H54 (cell line): Measurements from ENCODE around the gene ITPKB.
"Not testable (repeated sequence)": the region's sequence is repeated elsewhere in the genome, so short reads cannot be mapped to it uniquely, and the experiment has no call there.

Experiments used
- DNase-seq: peaks from one replicate; pipeline ENCODE4 v3.0.0; 2011; ENCODE audit warnings: low spot score, mixed read lengths; ENCODE audit not compliant: insufficient read length
- FAIRE-seq: peaks from 3 replicates; lab custom pipeline; 2011; peaks lifted over from hg19 to GRCh38; lab: Jason Lieb, UNC
- POLR2A ChIP-seq: IDR thresholded peaks from 2 replicates; pipeline ENCODE4 v1.6.1; 2011; ENCODE audit warnings: low read depth, mild to moderate bottlenecking, low read length

ITPKB gene

DNA sequence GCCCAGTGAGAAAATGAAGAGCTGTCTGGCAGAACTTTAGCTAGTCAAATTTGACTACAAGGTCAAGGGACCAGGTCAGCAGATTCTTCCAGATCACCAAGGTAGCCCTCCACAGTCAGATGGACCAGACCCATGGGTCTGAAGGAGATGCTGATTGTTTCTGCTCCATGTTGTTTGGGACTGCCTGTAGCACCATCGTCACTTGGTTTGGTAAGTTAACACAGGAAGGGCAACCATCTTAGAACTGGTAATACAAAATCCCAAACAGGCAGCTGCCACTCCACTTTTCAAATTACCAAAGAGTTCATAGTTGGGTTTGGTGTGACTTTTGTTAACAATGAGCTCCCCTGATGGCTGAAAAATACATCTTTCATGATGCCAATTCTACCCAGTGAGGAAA is 9.0 kb downstream of the ITPKB start:
- DNase-seq (no peak), FAIRE-seq (no peak)
- TF ChIP-seq POLR2A: no peak

- FAIRE-seq: no peak
- TF ChIP-seq POLR2A: no peak
- DNase-seq: no peak
Observed at GRCh38 chr1:226728448-226728847, 10.6 kb downstream of the ITPKB start.

DNA sequence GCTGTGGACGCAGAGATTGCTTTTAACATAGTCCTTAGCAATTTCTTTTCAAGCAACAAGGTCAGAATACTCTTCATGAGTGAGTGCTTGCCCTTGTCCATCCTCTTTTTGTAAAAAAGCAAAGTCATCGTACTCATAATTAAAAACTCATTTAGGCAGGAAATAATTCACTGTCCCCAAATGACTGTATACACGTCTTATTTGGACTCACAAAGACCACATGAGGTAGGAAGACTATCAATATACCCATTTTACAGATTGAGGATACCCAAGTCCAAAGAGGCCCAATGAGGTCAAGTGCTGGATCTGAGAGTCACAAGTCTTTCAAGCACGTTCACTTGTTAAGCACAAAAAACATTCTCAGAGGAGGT is 13.2 kb downstream of the ITPKB start:
- DNase-seq (no peak), FAIRE-seq (no peak)
- TF ChIP-seq POLR2A: no peak

DNA sequence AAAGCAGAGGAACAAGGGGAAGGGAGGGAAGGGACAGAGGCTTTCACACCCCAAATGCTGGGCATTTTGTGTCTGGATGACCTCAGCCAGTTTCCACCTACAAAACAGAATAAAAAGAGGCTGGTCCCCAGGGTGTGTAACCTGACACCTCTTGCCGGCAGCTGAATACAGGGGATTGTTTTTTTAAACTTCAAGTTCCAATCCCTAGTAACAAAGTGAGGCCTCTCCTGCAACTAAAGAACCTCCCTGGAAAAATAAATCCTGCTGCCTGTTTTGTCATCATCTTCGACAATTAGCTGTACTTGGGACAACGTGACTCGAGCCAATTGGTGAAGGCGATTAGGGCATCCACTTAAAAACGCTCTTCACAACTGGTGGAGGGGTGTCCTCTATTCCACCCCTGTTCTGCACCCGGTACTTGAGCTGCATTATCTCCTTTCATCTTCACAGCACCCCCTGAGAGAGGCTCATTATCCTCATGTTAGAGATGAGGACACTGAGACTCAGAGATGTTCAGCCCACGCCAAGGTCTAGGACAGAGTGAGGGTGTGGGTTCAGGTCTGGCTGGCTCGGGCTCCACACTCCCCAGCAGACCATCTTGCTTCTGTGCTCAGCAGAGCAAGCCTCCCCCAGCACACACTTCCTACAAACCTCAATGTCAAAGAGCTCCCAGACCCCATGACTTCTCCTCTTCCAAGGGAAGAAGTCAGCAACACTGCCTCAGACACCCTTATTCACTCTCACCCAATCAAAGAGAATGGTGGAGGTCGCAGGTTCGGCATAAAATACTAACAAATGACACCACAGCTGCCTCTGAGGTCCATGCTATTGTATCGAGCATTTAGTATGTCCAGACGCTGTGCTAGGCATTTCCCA is 15.2 kb downstream of the ITPKB start:
- FAIRE-seq: no peak

DNA sequence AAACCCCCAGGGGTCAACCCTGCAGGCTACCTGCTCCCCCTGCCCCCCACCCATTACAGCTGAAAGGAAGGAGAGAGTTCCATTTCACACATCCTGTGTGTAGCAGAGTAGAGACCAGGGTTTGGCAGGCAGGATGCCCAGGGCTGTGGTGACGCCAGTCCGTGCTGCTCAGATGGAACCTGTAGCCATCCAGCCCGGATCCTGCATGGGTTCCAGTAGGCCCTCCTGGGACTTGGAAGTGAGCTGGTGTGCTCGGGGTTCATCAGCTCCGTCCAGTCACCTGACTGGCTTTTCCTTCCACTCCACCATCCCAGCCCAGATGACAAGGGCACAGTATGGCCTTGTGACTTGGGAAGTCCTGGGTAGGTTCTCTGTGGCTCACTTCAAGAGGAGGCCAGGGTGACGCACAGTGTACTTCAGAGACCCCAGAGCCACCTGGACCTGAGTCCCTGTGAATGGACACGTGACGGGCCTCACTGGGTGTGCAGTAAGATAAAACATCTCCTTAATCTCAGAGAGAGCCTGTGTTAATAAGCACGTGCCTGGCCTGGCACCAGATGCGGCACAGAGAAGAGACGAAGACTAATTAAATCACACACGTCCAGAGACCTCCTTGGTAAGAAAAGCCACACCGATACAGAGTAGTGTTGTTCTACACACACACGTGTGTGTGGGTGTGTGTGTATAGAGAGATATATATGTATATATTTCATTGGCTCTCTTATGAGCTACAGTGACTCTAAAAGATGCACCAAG is 16.0 kb downstream of the ITPKB start:
- DNase-seq (no peak), FAIRE-seq (no peak)
- no peak for TF ChIP-seq POLR2A

More for the DNA sequence above, 15.2 kb downstream of the ITPKB start:
- TF ChIP-seq POLR2A: no peak
- DNase-seq: peak; percentile 41

DNA sequence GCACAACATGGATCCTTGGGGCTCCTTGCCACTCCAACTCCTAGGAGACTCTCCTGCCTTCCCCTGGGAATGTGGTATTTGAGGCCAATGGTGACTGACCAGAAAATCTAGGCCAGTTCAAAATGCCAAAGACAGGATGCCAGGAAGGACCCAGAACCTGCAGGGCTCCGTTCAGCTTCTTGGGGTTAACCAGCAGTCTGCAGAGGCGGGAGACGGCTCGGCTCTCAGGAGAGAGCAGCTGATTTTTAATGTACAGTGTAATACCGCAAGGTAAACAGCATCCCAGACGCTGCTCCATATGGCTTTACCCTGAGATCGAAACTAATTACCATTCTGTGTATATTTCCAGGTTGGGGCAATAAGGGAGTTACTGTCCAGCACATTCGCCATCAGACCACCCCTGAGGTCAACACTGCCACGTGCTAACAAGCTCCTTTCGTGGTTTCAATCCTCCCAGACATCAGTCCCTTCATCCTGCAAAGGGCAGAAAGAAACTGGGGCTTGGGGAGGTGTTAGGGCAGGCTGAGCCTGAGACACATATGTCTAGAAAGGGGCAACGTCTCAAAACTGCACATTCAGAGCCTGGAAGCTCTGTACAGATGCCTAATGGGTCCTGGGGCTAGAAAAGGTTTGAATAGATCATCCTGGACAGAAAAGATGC is 16.7 kb downstream of the ITPKB start:
- FAIRE-seq: no peak

DNA sequence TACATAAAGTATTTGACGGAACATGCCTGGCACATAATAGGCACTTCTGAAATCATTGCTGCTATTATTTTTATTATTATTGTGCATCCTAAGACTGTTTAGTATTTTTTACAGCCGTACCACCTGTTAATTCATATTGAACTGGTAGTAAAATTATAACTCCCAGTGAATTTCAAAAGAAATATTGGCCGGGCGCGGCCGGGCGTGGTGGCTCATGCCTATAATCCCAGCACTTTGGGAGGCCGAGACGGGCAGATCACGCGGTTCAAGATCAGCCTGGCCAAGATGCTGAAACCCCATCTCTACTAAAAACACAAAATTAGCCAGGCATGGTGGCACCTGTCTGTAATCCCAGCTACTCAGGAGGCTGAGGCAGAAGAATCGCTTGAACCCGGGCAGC is 18.5 kb downstream of the ITPKB start:
- not testable (repeated sequence) for DNase-seq, FAIRE-seq

More for the DNA sequence above, 16.7 kb downstream of the ITPKB start:
- no peak for TF ChIP-seq POLR2A
- no peak for DNase-seq

GRCh38 chr1:226719596-226720387 is 19.3 kb downstream of the ITPKB start:
- TF ChIP-seq POLR2A: no peak
- FAIRE-seq: no peak
- DNase-seq: no peak

DNA sequence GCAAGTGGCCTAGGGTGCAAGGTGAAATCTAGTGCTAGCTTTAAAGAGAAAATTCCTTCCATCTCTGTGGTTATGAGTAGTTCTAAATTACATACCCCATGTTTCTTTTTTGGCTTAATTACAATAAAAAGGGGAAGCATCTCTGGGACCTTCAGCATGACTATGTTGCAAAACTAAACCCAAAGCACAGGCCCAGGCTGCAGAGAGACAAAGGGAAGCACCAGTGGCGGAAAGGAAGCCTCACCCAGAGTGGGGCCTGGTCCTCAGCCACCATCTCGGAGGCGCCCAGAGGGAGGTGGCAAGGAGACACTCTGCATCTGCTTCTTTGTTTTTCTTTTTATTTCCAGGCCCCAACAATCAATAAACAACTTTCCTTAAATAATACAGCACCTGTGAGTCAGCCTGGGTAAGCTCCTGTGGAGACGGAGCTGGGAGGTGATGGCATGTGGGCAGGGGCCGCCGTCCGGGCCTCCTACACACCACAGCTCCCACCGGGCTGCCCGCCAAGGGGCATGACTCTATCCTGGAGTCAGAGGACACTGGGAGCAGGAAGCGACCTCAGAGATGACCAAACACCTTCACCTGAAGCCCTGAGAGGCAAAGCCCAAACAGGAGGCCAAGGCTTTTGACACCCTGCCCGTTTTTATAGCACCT is 21.7 kb downstream of the ITPKB start:
- DNase-seq (peak; percentile 68), FAIRE-seq (no peak)
- no peak for TF ChIP-seq POLR2A

- TF ChIP-seq POLR2A: no peak
- DNase-seq (no peak), FAIRE-seq (no peak)
Observed at GRCh38 chr1:226716577-226716976, 22.5 kb downstream of the ITPKB start.

GRCh38 chr1:226714148-226714547 is 24.9 kb downstream of the ITPKB start:
- TF ChIP-seq POLR2A: no peak
- FAIRE-seq: no peak
- DNase-seq: no peak

- DNase-seq: no peak
- no peak for TF ChIP-seq POLR2A
- no peak for FAIRE-seq
Observed at GRCh38 chr1:226712742-226713419, 26.2 kb downstream of the ITPKB start.
